WI38 (cell line): ENCODE results near the gene STUM.

Experiments
- H3K4me3 ChIP-seq: 2 replicates; pipeline ENCODE4 v1.5.1; 2011; ENCODE audit warnings: low read depth, mild to moderate bottlenecking, control low read depth, low read length
- TF ChIP-seq, protein P1 (sequence below): IDR thresholded peaks from 2 replicates; pipeline ENCODE4 v1.5.1; 2012; ENCODE audit warnings: low read depth, mild to moderate bottlenecking, control low read depth, low read length

STUM gene

DNA sequence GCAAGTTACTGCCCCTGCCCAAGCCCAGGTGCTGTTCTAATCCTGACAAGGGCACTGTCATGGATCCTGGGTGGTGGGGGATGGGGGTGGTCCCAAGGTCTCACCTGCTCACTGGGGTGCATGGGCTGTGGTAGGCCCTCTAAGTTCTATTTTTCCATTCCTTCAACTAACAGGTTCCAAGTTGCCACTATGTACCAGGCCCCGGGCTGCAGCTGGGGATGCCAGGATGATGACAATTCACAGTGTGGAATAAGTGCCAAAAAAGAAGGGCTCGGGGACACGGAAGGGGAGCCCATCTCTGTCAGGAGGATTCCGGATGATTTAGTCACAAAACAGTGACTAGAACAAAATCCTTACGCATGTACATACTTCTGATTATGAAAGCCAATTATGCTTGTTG is 76.0 kb downstream of the STUM start:
- TF ChIP-seq, protein P1, sequence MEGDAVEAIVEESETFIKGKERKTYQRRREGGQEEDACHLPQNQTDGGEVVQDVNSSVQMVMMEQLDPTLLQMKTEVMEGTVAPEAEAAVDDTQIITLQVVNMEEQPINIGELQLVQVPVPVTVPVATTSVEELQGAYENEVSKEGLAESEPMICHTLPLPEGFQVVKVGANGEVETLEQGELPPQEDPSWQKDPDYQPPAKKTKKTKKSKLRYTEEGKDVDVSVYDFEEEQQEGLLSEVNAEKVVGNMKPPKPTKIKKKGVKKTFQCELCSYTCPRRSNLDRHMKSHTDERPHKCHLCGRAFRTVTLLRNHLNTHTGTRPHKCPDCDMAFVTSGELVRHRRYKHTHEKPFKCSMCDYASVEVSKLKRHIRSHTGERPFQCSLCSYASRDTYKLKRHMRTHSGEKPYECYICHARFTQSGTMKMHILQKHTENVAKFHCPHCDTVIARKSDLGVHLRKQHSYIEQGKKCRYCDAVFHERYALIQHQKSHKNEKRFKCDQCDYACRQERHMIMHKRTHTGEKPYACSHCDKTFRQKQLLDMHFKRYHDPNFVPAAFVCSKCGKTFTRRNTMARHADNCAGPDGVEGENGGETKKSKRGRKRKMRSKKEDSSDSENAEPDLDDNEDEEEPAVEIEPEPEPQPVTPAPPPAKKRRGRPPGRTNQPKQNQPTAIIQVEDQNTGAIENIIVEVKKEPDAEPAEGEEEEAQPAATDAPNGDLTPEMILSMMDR: no peak
- H3K4me3 ChIP-seq: no peak overlapping the region

DNA sequence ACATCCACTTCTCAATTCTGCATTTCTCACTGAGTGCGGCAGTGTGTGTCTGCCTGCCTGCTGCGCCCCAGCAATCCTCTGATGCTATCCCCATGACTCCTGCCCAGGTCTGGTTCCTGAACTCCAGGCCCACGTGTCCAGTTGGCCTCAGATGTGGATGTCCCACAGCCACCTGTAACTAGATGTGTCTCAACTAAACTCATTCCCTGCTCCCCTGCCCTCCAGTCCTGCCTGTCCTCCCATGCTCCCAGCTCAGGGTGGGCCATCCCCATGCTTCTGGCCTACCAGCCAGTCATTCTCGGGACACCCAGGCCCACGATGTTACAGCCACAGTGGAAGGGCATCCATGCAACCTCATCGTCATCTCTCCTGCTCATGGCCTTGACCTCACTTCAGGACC is 76.8 kb downstream of the STUM start:
- TF ChIP-seq, protein P1: no peak

DNA sequence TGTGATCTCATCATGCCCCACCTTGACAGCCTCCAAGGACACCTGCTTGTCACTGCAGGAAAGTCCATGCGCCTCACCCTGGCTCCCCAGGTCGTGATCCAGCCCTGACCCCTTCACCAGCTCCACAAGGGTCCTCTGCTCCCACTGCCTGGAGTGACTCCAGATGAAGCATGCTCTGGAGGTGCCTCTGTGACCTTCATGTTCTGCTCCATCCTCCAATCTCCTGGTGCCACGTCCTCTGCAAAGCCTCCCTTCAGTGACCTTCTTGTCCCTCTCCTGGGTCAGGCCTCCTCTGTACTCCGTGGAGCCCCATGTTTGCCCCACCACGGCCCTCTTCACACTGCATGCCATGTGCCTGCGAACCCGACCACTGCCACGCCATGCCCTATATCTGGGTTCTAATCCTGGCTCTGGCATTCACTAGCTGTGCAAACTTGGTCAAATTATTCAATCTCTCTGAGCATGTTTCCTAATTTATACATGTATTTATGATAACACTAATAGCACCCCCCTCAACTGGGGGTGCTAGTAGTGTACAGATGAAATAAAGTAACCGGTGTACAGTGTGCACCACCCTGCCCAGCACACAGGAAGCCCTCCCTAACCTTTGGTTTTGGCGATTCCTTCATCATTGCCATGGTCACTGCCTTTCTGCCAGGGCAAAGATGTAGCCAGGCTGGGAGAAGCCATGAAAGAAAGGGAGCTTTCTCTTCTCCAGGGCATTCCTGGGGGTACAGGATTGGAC is 77.4 kb downstream of the STUM start:
- no peak overlapping the region for H3K4me3 ChIP-seq
- TF ChIP-seq, protein P1: no peak

More for the DNA sequence above, 76.8 kb downstream of the STUM start:
- no peak overlapping the region for H3K4me3 ChIP-seq

DNA sequence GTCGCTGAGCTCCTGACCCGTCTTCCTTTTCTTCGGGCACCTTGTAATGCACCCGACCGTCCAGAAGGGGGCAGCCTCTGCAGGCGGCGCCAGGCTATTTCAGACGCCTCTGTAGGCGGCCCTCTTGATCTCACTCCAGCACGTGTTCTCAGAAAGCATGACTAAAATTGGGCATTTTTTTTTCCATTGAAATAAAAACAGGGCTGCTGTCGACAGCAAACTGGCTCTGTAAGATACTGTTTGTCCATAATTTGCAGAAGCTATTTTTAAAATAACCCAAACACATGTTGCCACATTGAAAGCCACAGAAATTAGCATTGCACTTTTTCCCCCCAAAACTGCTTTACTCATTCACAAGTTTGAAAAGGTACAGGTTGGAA is 78.0 kb downstream of the STUM start:
- no peak overlapping the region for H3K4me3 ChIP-seq
- TF ChIP-seq, protein P1: peak; percentile 96

DNA sequence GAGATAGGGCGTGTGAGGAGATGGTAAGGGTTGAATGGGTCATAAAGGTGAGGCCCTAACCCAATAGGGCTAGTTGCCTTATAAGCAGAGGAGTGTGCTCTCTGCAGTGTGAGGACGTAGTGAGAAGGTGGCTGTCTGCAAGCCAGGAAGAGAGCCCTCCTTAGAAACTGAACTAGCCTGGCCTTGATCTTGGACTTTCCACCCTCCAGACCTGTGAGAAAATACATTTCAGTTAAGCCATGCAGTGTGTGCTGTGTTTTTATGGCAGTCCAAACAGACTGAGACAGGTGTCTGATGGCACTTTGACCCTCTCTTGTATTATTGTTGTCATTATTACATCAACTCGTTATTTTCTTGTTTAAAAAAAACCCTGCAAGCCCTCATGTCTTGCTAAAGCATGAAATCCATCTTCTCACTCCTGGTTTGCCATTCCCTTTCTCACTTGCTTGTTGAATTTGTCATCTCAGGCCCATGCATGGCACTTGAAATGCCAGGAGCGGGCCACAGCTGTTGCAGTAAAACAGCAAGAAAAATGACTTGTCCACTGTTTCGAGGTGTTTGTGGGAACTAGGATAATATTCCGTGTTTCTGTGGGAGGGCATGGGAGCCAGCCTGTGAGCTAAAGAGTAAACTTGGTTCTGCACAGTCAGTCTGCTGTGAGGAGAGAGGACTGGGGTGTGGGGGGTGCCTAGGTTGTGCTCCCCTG is 78.6 kb downstream of the STUM start:
- TF ChIP-seq, protein P1: no peak
- no peak overlapping the region for H3K4me3 ChIP-seq

DNA sequence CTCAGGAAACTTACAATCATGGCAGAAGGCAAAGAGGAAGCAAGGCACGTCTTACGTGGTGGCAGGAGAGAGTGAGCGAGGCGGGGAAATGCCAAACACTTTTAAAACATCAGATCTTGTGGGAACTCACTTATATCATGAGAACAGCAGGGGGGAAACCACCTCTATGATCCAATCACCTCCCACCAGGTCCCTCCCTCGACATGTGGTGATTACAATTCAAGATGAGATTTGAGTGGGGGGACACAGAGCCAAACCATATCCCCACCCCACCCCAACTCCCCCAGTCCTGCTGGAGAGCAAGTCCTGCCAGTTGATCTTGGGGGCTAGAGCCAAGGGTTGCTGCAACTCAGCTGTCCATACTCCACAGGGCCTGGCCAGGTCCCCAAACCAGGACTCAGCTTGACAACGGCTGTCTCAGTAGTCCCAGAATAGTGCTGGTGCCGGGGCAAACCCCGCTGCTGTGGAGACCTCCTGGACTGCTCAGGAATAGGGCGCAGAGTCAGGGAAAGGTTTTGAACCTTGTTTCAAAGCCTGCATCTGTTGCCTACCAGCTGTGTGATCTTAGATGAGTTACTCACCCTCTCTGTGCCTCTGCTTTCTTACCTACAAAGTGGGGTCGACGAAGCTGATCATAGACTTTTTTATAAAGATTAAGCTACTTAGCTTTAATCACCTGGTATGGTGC is 79.5 kb downstream of the STUM start:
- no peak overlapping the region for H3K4me3 ChIP-seq
- TF ChIP-seq, protein P1: no peak
